Effector CD4-positive, alpha-beta T cell (primary cell): Measurements from ENCODE around the gene EIF1AD.
"Not testable (repeated sequence)": the region's sequence is repeated elsewhere in the genome, so short reads cannot be mapped to it uniquely, and the experiment has no call there.

Source experiments
- DNase-seq: peaks from one replicate; pipeline ENCODE4 v3.0.0-alpha.2; 2020

The EIF1AD gene

GRCh38 chr11:65965986-65966762 is 35.8 kb downstream of the EIF1AD start:
- no peak for DNase-seq

DNA sequence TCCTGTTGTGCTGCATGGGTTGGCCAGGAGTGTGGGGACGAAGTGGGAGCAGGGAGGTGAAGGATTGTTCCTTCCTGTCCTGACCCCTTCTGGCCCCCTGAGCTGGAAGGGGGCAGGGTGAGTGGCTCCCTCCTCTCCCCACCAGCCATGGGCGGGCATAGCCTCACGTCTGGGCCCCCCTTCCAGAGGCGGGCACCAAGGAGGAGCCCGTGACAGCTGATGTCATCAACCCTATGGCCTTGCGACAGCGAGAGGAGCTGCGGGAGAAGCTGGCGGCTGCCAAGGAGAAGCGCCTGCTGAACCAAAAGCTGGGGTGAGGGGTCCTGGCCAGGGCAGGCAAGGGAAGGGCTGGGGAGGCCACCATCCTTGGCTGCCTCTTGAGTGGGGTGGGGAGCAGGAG is 37.1 kb downstream of the EIF1AD start:
- DNase-seq: no peak

GRCh38 chr11:65962141-65962564 is 39.8 kb downstream of the EIF1AD start:
- no peak for DNase-seq

DNA sequence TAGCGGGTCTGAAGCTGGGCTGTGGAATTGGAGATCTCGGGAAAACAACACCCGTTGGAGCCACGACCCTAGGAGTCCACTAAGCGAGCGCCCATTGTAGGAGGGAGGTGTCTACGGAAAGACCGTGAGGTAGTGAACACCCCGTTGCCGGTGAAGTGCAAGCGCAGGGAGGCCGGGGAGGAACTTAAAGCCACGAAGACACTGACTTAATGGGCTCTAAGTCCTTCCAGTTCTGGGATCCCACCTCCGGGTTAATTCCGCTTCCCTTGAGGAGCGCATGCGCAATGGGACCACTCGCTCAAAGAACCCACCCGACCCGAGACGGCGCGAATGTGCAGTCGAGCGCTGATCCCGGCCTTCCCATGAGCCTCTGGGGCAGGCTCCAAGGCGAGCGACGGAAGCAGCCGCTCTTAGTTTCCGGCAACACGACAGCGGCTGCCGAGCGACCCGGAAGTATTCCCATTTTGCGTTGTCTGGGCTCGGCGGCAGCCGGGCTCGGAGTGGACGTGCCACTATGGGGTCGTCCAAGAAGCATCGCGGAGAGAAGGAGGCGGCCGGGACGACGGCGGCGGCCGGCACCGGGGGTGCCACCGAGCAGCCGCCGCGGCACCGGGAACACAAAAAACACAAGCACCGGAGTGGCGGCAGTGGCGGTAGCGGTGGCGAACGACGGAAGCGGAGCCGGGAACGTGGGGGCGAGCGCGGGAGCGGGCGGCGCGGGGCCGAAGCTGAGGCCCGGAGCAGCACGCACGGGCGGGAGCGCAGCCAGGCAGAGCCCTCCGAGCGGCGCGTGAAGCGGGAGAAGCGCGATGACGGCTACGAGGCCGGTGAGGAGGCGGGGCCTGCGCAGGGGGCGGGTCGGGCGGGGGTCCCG is 40.5 kb downstream of the EIF1AD start, which contains the start of gene SART1:
SART1 (plus strand) TSS at position 468 of the 874 bp plus-strand sequence; CDS start at position 515, 47 bp downstream.
- peak; percentile 95 for DNase-seq

GRCh38 chr11:65960824-65961266 is 41.1 kb downstream of the EIF1AD start:
- DNase-seq: no peak

- DNase-seq: no peak
Observed at GRCh38 chr11:65958774-65959420, 43.1 kb downstream of the EIF1AD start.

GRCh38 chr11:65958291-65958690 is 43.7 kb downstream of the EIF1AD start:
- DNase-seq: no peak

DNA sequence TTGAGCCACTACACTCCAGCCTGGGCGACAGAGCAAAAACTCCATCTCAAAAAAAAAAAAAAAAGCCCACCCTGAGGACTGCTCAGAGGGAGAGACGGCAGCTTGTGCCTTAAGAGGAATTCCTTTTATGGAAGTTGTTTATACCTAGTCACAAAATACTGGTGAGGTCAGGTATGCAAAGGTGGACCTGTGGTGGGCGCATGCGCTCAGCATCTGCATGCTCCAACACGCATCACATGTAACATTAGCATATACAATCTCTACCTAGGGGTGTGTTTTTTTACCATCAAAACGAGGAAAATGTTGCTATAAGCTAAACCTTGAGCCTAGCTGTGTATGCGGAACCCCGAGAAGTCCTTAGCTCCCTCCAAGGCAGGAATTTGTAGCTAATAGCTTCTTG is 47.2 kb downstream of the EIF1AD start:
- no peak for DNase-seq

GRCh38 chr11:65953471-65953870 is 48.5 kb downstream of the EIF1AD start:
- DNase-seq: no peak

DNA sequence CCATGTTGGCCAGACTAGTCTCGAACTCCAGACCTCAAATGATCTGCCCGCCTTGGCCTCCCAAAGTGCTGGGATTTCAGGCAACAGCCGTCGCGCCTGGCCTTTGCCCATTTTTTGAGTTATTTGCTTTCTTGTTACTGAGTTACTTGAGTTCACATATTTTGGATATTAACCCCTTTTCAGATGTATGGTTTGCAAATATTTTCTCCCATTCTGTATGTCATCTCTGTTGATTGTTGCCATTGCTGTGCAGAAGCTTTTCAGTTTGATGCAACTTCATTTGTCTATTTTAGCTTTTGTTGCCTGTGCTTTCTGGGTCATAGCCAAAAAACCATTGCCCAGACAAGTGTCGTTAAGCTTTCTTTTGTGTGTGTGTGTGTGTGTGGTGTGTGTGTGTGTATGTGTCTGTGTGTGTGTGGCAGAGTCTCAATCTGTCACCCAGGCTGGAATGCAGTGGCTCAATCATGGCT is 49.9 kb downstream of the EIF1AD start:
- no peak for DNase-seq

DNA sequence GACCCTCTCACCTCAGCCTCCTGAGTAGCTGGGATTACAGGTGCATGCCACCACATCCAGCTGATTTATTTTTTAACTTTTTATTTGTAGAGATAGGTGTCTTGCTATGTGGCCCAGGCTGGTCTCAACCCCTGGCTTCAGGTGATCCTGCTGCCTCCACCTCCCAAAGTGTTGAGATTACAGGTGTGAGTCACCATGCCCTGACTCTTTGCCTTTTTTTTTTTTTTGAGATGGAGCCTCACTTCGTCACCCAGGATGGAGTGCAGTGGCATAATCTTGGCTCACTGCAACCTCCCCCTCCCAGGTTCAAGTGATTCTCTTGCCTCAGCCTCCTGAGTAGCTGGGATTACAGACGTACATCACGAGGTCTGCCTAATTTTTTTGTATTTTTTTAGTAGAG is 50.3 kb downstream of the EIF1AD start:
- not testable (repeated sequence) for DNase-seq

DNA sequence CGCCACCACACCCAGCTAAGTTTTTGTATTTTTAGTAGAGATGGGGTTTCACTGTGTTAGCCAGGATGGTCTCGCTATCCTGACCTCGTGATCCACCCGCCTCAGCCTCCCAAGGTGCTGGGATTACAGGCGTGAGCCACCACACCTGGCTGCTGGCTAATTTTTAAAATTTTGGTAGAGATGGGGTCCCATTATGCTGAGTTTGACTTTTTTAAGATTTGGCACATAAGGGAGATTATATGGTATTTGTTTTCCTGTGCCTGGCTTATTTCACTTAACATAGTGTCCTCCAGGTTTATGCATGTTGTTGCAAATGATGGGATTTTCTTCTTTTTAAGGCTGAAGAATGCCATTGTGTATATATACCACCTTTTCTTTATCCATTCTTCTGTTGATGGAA is 51.2 kb downstream of the EIF1AD start:
- not testable (repeated sequence) for DNase-seq

GRCh38 chr11:65947603-65948125 is 54.3 kb downstream of the EIF1AD start:
- DNase-seq: no peak

- no peak for DNase-seq
Observed at GRCh38 chr11:65947133-65947532, 54.8 kb downstream of the EIF1AD start.

DNA sequence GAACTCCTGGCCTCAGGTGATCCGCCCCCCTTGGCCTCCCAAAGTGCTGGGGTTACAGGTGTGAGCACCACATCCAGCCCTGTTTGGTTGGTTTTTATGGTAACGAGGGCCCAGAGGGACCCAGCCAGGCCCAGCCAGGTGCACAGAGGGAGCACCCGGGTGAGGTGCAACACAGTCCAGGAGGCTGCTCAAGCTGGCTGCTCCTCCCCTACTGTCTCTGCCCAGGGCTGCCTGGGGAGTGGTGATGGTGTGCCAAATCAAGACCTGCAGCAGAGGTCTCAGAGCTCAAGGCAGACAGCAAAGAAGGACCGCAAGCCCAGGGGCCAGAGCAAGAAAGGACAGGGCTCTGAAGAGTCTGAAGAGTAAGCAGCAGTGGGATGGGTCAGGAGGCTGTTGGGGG is 55.3 kb downstream of the EIF1AD start:
- DNase-seq: no peak
